ENCODE results near the gene SDR42E1.
"Not testable (repeated sequence)": the region's sequence is repeated elsewhere in the genome, so short reads cannot be mapped to it uniquely, and the experiment has no call there.

The SDR42E1 gene

DNA sequence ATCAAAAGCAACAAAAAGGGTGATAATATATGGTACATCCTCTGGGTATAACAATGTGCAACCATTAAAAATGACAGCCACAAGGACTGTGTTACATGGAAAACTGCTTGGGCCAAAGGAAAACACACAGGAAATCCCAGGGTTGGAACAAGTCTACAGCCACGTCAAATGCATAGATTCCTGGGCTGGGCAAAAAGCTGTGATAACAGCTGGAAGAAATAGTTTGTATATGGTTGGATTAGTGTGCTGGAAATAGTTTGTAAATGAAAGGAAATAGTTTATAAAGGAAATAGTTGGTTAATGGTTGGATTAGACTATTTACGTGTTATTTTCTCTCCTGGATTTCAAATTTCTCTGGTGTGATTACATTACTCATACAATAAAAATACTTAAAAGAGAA lies 26.4 kb upstream of the SDR42E1 start:
- DNase-seq (ENCODE audit: low read depth) = no peak

DNA sequence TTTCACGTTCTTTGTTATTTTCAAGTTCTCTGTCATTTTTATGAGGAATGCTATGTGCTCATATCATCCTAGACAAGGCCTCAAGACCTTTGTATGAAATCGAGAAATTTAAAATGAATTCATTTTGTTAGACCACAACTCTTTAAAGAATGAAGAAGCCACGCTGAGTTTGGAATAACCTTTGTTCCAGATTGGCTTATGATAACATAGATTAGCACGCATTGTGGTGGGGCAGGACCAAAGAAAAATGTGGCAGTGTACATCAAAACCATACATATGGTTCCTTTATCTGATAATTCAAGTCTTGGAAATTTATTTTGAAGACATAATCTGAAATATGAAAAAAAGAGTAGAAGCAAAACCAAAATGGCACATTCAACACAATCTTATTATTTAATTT lies 26.0 kb upstream of the SDR42E1 start:
- DNase-seq (ENCODE audit: low read depth) = no peak

DNA sequence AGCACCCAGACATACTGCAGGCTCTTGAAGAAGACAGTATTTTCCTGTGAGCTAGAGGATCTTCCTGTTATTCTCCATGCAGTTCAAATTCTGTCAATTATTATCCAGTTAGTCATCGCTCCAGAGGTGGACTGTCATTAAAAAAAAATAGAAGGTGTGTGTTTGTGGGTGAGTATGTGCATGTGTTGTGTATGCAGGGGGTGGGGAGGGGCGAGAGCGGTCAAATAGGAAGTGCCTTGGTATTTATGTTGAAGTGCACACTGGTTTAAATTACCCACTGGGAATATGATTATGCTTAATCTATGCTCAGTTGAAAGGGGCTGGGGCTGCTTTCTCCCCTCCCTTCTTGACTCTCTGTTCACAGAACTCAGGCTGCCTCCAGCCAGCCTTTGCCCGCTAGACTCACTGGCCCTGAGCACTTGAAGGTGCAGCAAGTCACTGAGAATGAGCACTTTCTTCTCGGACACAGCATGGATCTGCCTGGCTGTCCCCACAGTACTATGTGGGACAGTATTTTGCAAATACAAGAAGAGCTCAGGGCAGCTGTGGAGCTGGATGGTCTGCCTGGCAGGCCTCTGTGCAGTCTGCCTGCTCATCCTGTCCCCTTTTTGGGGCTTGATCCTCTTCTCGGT lies 23.8 kb upstream of the SDR42E1 start, which contains the start of gene HSD17B2:
Gene HSD17B2, plus strand, starts transcription at position 273 of the 632 bp plus-strand sequence. Its CDS starts 172 bp downstream, at position 445.
- DNase-seq (ENCODE audit: low read depth) = no peak

DNA sequence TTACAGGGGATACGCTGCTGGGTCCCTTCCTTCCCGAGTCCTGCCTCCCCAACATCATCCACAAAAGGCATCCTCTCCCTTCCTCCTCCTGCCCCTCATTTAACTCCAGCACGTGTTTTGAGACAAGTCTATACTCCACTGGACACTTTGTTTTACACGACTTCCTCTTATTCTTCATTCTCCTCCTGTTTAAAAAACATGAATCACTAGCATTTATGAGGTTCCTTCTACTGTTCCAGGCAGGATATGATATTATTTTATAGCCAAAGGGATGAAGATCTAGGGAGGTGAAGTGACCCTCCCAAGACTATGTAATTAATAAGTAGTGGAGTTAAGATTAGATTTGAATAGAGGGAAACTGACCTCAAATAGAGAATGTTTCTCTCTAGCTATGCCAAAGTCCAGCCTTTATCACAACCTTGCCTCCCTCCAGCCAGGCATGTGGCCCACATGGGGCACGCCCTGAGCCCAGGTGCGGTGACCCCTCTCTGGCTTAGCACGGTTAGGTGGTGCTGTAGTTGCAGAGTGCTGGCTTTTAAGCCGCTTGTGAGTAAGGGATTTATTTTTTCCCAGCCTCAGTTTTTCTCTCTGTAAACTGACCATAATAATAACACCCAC lies 22.5 kb upstream of the SDR42E1 start:
- no peak for DNase-seq (ENCODE audit: low read depth)

DNA sequence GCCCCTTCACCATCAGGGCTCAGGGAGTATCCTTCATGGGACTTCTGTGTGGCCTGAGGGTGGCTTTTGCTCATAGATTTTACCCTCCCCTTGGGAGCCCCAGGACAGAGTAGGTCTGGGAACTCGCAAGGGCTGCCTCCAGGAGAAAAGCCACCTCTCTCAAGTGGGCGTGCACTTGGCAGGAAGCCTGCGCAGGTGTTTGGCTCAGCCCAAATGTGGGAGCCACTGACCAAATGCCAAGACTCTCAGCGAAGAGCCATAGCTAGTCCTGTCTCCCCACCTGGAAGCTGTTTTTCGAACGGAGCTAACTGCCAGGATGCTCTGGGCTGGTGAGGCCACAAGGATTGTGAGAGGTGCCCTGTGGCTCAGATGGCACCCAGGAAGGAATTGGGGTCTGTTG lies 21.7 kb upstream of the SDR42E1 start:
- DNase-seq (ENCODE audit: low read depth) = no peak

DNA sequence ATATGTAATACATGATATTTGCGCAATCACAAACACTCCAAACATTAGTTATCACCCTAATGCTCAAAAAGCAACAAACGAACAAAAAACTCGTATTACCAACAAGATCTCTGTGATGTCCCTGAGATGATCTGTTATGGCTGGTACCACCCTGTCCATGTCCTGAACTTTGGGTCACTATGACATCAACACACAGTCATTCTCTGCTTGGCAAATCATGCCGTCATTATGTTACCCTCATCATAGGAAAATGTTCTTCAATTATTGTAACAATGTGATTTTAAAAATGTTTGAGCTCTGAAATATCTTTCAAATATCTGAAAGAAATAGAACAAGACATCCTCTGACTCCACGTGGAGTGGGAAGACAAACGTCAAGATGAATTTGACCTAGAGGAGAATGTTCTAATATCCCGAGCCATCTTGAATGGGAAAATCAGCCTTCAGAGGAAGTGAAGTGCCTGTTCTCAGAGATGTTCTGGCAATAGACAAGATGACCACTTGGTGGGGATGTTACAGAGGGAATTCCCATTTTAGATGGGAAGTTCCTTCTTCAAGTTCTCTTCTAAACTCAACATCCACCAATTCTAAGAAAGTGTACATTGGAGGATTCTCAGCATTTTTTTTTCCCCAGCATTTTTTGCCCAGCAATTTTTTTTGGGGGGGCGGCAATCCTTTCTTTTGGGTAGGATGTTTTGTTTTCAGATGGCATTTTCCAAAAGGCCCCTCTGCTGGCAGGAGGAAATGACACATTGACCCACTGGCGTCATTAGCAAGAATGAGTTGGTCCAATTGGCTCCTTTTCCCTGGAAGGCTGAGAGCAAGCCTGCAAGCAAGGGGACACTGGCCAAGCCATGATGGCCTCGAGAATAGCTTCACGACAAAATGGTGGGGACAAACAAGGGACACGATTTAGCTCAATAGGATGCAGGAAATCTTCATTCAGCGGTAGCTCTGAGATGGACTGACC lies 20.1 kb upstream of the SDR42E1 start:
- DNase-seq (ENCODE audit: low read depth) = no peak

DNA sequence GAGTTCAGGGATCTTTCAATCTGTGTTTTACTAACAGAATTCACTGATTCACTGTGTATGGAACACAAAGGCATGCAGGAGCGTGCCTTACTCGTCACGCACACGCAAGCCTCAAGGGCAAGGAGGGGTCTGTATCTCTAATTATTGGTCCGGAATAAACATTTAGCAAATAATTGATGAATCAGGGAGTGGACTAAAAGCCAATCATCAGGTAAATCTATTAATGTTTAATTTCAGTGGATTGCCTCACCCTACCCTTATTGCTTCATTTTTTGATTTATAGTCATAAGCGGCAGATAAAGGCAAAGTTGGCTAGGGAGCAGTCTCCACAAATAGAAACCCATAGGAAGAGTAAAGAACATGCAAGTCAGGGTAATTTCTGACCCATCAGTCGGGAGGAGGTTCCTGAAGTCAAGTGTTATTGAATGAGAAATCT lies 16.4 kb upstream of the SDR42E1 start:
- no peak for DNase-seq (ENCODE audit: low read depth)

DNA sequence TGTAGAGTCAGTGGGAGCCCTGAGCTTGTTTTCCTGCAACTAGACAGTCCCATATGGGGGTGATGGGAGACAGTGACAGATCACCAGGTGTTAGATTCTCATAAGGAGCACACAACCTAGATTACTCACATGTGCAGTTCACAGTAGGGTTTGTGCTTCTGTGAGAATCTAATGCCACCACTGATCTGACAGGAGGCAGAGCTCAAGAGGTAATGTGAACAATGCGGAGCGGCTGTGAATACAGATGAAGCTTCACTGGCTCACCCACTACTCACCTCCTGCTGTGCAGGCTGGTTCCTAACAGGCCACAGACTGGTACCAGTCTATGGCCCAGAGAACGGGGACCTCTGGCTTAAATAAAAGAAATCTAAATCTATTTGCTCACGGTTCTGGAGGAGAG lies 13.6 kb upstream of the SDR42E1 start:
- no peak for DNase-seq (ENCODE audit: low read depth)

DNA sequence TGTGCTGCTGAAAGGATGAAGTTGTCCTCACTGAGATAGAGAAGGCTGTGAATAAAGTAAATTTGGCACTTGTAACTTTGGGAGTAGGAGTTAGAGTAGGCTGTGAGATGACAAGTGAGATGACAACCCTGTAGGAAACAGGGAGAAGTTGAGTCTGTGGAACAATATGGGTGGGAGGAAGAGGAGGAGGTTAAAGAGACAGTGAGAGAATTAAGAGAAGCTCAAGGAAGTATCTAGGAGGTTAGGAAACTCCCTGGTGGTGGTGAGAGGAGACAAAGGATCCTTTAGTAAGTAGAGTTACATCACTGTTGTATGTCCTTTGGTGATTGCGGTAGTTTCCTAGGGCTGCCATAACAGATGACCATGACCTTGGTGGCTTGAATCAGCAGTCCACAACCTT lies 13.0 kb upstream of the SDR42E1 start:
- DNase-seq (ENCODE audit: low read depth) = no peak

DNA sequence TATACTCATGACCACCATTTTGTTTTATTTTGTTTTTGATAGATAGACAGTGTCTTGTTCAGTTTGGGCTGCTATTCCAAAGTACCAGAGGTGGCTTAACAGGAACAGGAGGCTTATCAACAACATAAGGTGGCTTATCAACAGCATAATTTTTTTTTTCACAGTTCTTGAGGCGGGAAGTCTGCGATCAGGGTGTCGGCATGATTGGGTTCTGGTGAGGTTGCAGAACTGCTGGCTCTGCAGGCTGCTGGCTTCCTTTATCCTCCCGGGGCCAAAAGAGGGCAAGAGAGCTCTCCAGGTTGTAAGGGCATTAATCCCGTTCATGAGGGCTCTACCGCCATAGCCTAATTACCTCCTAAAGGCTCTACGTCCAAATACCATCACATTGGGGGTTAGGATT lies 11.9 kb upstream of the SDR42E1 start:
- DNase-seq (ENCODE audit: low read depth) = no peak

DNA sequence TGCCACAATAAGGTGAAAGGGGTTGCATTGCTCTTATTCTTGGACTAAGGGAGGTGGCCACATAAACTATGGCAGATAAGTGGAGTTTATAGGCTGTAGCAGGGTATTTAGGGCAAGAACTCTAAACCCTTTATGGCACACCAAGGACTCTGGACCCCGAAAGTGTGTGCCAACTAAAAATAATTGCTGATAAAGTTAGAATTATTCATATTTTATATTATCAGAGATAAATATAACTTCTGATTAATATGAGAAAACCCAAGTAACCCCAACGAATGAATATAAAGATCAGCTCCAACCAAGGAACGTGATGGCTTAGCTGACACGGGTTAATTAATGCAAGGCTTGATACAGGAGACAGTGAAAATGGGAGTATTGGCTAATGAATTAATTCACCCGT lies 8.8 kb upstream of the SDR42E1 start:
- no peak for DNase-seq (ENCODE audit: low read depth)

DNA sequence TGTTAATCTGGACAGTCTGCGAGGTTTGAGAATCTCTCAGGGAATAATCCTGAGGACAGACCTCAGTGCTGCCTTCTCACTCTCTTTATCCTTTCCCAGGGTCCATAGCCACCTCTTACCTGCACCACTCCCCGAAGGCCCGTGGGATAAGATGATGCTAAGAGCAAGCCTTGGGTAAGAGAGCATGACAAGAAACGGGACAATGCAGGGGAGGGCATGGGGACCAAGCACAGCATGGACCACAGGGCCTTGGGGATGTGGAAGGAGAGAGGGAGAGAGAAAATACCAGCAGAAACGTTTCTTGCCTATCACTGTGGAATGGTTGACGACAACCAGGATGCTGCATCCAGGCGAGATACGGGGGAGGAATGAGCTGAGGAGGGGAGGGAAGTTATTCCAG lies 8.3 kb upstream of the SDR42E1 start:
- no peak for DNase-seq (ENCODE audit: low read depth)

DNA sequence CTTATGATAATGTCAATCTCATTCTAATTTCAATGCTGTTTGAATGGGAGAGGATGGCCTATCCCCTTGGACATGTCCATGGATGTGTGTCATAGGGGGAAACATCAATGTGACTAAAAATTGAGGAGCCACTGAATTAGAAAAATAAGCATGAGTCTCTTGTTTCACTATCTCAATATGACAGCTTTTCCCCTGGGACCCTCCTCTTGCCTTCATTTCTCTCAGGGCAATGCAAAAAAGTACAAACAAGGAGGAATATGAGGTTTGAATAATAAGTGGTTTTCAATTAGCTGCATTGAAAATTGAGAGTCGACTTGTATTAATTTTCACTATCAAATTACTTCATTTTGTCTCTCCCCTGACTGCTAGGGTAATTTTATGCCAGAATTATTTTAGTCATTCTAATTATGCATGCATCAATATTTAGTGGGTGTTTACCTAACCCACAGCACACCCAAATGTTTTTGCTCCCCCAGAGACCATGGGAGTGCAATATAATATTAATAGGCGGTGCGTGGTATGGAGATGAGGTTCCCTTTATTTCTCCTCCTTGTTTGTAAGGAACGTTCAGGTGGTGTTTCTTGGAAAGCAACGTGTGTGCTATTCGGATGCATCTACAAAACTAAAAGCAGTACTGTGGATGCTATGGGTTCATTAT lies 6.8 kb upstream of the SDR42E1 start:
- no peak for DNase-seq (ENCODE audit: low read depth)

DNA sequence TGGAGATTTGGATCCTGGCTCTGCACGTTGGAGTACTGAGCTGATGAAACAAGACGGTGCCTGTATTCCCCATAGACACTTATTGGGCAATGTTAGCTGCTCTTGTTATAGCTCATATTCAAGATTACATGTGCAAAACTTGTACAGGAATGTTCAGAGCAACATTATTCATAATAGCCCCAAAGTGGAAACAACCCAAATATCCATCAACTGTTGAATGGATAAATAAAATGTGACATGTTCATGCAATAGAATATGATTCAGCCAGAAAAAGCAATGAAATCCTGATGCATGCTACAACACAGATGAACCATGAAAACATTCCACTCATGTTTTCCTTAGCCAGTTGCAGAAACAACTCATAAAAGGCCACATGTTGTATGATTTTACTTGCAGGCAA lies 5.7 kb upstream of the SDR42E1 start:
- no peak for DNase-seq (ENCODE audit: low read depth)

DNA sequence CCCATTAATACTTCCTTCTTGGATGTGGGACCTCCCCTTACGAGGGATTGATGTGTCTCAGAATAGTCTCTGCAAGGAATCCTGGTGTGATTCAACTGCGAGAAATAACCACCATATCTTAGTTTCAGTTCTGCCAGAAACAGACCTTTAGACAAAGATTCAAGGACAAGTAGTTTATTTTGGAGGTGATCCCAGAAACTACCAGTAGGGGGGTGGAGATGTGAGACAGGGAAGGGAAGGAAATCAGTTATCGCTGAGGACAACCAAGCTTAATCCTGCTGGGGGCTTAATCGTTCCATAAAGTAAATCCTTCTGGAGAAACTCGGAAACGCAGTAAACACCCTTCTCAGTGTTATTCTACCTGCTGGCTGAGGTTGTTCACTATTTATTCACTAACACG lies 5.0 kb upstream of the SDR42E1 start:
- no peak for DNase-seq (ENCODE audit: low read depth)

DNA sequence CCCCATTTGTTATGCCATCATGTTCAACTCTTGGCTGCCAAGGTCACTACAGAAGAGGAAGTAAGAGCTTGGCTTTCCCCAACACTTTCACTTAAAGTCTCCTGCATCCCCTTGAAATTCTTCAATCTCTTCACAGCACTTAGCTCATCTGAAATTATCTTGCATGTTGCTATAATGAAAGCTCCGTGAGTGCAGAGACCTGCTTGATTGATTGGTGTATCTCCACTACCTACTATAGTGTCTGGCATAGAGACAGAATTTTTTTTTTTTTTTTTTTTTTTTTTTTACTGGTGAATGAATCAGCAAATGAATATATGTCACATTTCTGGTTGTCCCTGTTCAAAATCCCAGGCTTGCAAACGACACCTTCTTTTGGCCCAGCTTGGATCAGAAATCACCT lies 1.9 kb upstream of the SDR42E1 start:
- DNase-seq (ENCODE audit: low read depth) = no peak

DNA sequence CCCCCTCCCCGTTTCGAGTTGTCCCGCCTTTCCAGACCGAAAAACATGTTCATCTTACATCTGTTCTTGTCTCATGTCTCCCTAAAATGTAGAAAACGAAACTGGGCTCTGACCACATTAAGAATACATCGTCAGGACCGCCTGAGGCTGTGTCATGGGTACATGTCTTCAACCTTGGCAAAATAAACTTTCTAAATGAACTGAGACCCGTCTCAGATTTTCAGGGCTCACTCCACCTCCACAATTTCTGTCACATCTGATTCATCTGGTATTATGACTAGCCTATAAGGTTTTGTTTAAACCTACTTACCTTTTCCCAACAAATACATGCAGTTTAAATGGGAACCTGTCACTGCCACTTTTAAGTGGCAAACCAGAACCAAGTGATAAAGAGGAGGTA lies 621 bp downstream of the SDR42E1 start:
- DNase-seq (ENCODE audit: low read depth) = no peak

DNA sequence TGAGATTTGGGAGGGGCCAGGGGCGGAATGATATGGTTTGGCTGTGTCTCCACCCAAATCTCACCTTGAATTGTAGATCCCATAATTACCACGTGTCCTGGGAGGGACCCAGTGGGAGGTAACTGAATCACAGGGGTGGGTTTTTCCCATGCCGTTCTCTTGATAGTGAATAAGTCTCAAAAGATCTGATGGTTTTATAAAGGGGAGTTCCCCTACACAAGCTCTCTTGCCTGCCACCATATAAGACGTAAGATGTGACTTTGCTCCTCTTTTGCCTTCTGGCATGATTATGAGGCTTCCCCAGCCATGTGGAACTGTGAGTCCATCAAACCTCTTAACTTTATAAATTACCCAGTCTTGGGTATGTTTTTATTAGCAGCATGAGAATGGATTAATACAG lies 1.5 kb downstream of the SDR42E1 start:
- not testable (repeated sequence) for DNase-seq (ENCODE audit: low read depth)

DNA sequence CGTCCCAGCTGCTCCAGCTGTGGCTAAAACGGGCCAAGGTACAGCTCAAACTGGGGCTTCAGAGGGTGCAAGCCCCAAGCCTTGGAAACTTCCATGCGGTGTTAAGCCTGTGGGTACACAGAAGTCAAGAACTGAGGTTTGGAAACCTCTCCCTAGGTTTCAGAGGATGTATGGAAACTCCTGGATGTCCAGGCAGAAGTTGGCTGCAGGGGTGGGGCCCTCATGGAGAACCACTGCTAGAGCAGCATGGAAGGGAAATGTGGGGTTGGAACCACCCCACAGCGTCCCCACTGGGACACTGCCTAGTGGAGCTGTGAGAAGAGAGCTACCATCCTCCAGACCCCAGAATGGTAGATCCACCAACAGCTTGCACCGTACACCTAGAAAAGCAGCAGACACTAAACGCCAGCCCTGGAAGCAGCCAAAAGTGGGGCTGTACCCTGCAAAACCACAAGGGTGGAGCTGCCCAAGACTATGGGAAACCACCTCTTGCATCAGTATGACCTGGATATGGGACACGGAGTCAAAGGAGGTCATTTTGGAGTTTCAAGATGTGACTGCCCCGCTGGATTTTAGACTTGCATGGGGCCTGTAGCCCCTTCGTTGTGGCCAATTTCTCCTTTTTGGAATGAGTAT lies 2.2 kb downstream of the SDR42E1 start:
- no peak for DNase-seq (ENCODE audit: low read depth)

DNA sequence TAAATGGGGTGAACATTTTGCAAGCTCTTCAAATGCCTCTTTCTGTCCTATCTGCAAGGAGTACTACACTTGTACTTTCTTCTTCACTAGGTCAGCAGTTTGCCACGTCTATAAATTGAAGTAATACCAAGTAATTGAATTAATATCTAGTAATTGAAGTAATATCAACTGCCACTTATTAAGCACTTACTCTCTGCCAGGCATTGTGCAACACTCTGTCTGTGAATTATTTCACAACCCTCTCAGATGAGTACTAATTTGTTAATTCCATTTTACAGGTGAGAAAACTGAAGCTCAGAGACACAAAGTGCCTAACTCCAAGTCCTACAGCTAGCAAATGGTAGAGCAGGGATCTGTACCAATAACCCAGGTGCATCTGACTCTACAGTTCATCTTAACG lies 4.1 kb downstream of the SDR42E1 start:
- DNase-seq (ENCODE audit: low read depth) = no peak

DNA sequence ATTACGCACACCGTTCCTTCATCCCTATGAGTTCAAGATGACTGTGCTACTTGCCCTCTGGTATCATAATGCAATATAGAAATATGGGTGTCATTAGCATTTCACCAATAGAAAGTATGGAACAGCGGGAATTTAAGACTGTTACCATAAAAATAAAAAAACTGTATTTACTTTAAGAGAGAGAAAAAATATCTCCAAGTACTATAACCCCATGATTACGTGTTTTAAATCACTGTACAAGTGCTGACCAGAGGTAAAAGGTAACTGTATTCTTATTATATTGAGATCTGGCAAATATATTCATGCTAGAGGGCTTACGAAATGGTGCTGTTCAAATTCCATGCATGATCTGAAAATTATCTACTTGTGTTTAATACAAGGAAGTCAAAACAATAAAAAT lies 5.2 kb downstream of the SDR42E1 start:
- DNase-seq (ENCODE audit: low read depth) = no peak
